PC-9 (cell line): ENCODE measurements around the gene PADI1.

Source experiments
- CTCF ChIP-seq: fragments of 200-600 bp; sonication (generic); conservative IDR thresholded peaks from 2 replicates; pipeline ENCODE4 v1.6.1; 2017; ENCODE audit warnings: mixed run types, antibody characterized with exemption, mild to moderate bottlenecking, moderate library complexity
- EZH2 ChIP-seq: fragments of 200-600 bp; sonication (generic); IDR thresholded peaks from 2 replicates; pipeline ENCODE4 v1.8.0; 2017; ENCODE audit warnings: antibody characterized with exemption, low read depth

- TF ChIP-seq CTCF: no peak
- no peak for TF ChIP-seq EZH2
These were observed 23.0 kb upstream of the PADI1 start for GRCh38 chr1:17181781-17182464.
